CD4-positive, alpha-beta T cell treated with Interleukin-21 for 1 hour (primary cell): ENCODE results near the gene FYN.
"Not testable (repeated sequence)": the region's sequence is repeated elsewhere in the genome, so short reads cannot be mapped to it uniquely, and the experiment has no call there.

Experiments
- DNase-seq: peaks from one replicate; pipeline ENCODE4 v3.0.0-alpha.2; 2020

The FYN gene

GRCh38 chr6:111652156-111652555 is 221.1 kb downstream of the FYN start:
- DNase-seq = no peak

GRCh38 chr6:111651185-111652034 is 221.8 kb downstream of the FYN start:
- no peak for DNase-seq

GRCh38 chr6:111650049-111650448 is 223.2 kb downstream of the FYN start:
- DNase-seq = no peak

GRCh38 chr6:111648100-111648499 is 225.2 kb downstream of the FYN start:
- no peak for DNase-seq

- DNase-seq = no peak
These were observed 226.3 kb downstream of the FYN start for GRCh38 chr6:111646942-111647341.

- DNase-seq = no peak
These were observed 227.2 kb downstream of the FYN start for GRCh38 chr6:111646034-111646433.

- no peak for DNase-seq
These were observed 228.3 kb downstream of the FYN start for GRCh38 chr6:111644893-111645430.

- DNase-seq = peak; percentile 32
These were observed 230.6 kb downstream of the FYN start for GRCh38 chr6:111642463-111643158.

GRCh38 chr6:111639266-111639665 is 234.0 kb downstream of the FYN start:
- DNase-seq = no peak

GRCh38 chr6:111634981-111635380 is 238.3 kb downstream of the FYN start:
- not testable (repeated sequence) for DNase-seq

GRCh38 chr6:111633822-111634221 is 239.4 kb downstream of the FYN start:
- no peak for DNase-seq

GRCh38 chr6:111632468-111633247 is 240.6 kb downstream of the FYN start:
- no peak for DNase-seq

- DNase-seq = no peak
These were observed 241.3 kb downstream of the FYN start for GRCh38 chr6:111631903-111632460.

GRCh38 chr6:111631018-111631417 is 242.2 kb downstream of the FYN start:
- no peak for DNase-seq

GRCh38 chr6:111628142-111628850 is 245.0 kb downstream of the FYN start:
- DNase-seq = no peak

- DNase-seq = no peak
These were observed 246.8 kb downstream of the FYN start for GRCh38 chr6:111626441-111626840.

- no peak for DNase-seq
These were observed 247.5 kb downstream of the FYN start for GRCh38 chr6:111625461-111626391.

- DNase-seq = no peak
These were observed 248.2 kb downstream of the FYN start for GRCh38 chr6:111625099-111625416.

GRCh38 chr6:111624401-111625098 is 248.7 kb downstream of the FYN start:
- DNase-seq = no peak

GRCh38 chr6:111623046-111623718 is 250.1 kb downstream of the FYN start:
- no peak for DNase-seq
